Kidney epithelial cell (primary cell): ENCODE measurements around the gene RIC8B. TPM values are rescaled to one million over a fixed set of nuclear protein-coding genes. Genes with fewer than 3 reads are reported as not detected.

Experiments
- DNase-seq: peaks from one replicate; pipeline ENCODE4 v3.0.0-alpha.2; 2010; ENCODE audit warnings: low read depth
- H3K27me3 ChIP-seq: 2 replicates; pipeline ENCODE4 v1.6.0; 2011; ENCODE audit warnings: low read length; ENCODE audit not compliant: control insufficient read depth, insufficient read depth
- H3K36me3 ChIP-seq: 2 replicates; pipeline ENCODE4 v1.5.1; 2011; ENCODE audit warnings: low read length; ENCODE audit not compliant: control insufficient read depth, insufficient read depth
- H3K4me3 ChIP-seq: 2 replicates; pipeline ENCODE4 v1.5.1; 2011; ENCODE audit warnings: low read depth, mild to moderate bottlenecking, control low read depth, low read length
- total RNA-seq: library from RNA; depleted of rRNA; stranded (reverse); fragments of >200 nt; gene quantifications from 2 replicates; pipeline ENCODE4 v1.2.3, GENCODE V29; 2015
- TF ChIP-seq, protein P1 (sequence below): IDR thresholded peaks from 2 replicates; pipeline ENCODE4 v1.5.1; 2011; ENCODE audit warnings: mild to moderate bottlenecking, moderate library complexity, low read length, control low read depth, inconsistent platforms; ENCODE audit not compliant: insufficient read depth, poor library complexity, severe bottlenecking

Gene RIC8B
- total RNA-seq, 1 donor from 2014 or later: 8.4 TPM

DNA sequence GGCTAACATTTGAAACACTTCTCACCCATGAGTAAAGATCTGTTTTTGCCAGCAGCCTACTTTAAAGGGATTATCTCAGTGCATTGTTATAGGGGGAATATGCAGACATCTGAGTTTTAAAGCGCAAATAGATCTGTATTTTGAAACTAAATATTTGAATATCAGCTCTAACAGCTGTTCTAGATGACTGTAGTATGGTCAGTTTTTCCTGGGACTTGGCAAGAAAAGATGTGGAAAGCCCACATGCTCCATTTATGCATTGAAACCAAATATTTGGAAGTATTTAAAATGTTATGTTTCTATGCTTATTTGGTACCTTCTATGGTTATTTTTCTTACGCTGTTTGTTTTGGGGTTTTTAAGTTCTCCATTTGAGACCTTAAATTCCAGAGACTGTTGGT is 41.7 kb downstream of the RIC8B start:
- TF ChIP-seq, protein P1, sequence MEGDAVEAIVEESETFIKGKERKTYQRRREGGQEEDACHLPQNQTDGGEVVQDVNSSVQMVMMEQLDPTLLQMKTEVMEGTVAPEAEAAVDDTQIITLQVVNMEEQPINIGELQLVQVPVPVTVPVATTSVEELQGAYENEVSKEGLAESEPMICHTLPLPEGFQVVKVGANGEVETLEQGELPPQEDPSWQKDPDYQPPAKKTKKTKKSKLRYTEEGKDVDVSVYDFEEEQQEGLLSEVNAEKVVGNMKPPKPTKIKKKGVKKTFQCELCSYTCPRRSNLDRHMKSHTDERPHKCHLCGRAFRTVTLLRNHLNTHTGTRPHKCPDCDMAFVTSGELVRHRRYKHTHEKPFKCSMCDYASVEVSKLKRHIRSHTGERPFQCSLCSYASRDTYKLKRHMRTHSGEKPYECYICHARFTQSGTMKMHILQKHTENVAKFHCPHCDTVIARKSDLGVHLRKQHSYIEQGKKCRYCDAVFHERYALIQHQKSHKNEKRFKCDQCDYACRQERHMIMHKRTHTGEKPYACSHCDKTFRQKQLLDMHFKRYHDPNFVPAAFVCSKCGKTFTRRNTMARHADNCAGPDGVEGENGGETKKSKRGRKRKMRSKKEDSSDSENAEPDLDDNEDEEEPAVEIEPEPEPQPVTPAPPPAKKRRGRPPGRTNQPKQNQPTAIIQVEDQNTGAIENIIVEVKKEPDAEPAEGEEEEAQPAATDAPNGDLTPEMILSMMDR: no peak
- Histone ChIP-seq H3K27me3 (no peaks in the 10 kb centered on the region), H3K36me3 (peaks cover 1% of the 10 kb centered on the region), H3K4me3 (no peak overlapping the region)
- DNase-seq: no peak

DNA sequence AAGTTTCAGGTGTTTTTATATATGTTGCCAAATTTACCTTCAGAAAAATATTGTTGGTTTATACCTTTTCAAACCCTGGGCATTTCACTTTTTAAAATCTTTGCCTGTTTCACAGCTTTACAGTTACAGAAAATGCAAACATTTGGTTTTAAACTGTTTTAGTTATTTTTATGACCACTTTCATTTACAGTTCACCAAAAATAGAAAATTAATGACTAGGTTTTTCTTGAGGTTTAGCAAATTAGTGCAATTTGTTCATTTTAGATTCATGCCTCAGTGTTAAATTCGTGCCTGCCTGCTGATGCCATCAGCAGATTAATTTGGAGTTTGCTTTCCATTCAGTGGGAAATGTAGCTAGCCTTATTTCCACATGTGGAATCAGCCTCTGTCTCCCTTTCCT is 45.5 kb downstream of the RIC8B start:
- Histone ChIP-seq H3K4me3 (no peak overlapping the region), H3K36me3 (peaks cover under 1% of the 10 kb centered on the region), H3K27me3 (no peaks in the 10 kb centered on the region)
- no peak for DNase-seq
- TF ChIP-seq, protein P1: no peak

DNA sequence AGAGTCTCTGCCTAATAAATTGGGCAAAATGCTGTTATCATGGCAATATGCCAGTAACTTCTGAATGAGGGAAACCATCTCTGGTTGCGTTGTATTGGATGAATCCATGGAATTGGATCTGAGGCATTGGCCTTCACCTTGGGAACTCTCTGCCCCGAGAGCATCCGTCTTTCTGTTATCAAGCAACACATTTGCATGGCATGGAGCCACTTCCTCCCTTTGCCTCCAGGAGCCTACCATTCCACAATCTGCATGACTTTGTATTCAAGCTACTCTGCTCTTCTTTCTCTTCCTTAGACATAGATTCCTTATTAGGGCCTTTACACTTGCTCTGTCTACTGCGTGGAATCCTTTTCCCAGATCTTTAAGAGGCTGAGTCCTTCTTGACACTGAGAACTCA is 57.2 kb downstream of the RIC8B start:
- no peaks in the 10 kb centered on the region for H3K27me3 ChIP-seq
- TF ChIP-seq, protein P1: no peak
- no peak overlapping the region for H3K4me3 ChIP-seq
- DNase-seq: no peak
- H3K36me3 ChIP-seq: no peaks in the 10 kb centered on the region

DNA sequence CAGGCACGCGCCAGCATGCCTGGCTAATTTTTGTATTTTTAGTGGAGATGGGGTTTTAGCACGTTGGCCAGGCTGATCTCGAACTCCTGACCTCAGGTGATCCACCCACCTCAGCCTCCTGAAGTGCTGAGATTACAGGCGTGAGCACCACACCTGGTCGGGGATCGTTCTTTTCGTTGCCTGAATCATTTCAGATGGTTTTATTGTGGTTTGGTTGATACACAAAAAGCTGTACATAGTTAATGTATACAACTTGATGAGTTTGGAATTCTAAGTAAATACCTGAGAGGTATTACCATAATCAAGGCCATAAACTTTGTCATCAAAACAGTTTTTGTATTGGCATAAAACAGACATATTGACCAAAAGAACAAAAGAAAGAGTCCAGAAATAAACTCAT is 63.3 kb downstream of the RIC8B start:
- TF ChIP-seq, protein P1: no peak
- DNase-seq: no peak
- no peaks in the 10 kb centered on the region for H3K36me3 ChIP-seq
- H3K27me3 ChIP-seq: no peaks in the 10 kb centered on the region
- no peak overlapping the region for H3K4me3 ChIP-seq

DNA sequence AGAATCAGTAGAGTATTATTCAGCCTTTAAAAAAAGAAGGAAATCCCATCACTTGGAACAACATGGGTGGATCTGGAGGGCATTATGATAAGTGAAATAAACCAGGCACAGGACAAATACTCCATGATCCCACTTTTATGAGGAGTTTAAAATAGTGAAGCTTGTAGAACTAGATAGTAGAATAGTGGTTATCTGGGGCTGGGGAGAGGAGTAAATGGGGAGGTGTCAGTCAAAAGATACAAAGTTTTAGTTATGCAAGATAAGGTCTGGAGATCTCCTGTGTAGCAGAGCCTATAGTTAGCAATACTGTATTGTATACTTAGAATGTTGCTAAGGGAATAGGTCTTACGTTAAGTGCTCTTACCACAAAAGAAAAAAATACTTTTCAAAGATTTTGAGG is 64.9 kb downstream of the RIC8B start:
- H3K27me3 ChIP-seq: no peaks in the 10 kb centered on the region
- no peak for DNase-seq
- TF ChIP-seq, protein P1: no peak
- H3K4me3 ChIP-seq: no peak overlapping the region
- H3K36me3 ChIP-seq: no peaks in the 10 kb centered on the region

DNA sequence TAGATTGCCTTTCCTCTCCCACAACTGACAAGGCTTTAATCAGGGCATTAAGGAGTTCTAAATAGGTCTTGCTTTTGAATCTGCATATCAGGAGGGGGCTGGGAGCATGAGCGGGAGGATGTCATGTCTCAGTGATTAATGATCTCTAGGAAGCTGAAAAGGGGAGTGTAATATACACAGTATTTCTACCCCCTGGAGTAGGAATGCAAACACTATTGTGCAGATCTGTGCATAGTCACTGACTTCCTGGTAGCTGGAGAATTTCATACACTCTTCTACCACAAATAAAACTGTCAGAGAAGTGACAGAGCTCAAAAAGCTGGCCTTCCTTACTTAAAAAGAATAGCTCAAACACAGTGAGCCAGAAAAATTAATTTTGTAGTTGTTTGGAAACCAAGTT is 65.8 kb downstream of the RIC8B start:
- H3K36me3 ChIP-seq: no peaks in the 10 kb centered on the region
- no peaks in the 10 kb centered on the region for H3K27me3 ChIP-seq
- TF ChIP-seq, protein P1: no peak
- DNase-seq: peak; percentile 62
- no peak overlapping the region for H3K4me3 ChIP-seq
